MM.1S (cell line): ENCODE results near the gene ARMC8.
A peak's percentile ranks its signal among the peaks of the same experiment; 100 is the strongest.

Experiments
- DNase-seq: peaks from one replicate; pipeline ENCODE4 v3.0.0-alpha.2; 2015
- H2AFZ ChIP-seq: fragments of 300-600 bp; sonication (generic); 2 replicates; pipeline ENCODE4 v1.6.0; 2016; ENCODE audit warnings: antibody characterized with exemption, low read length
- H3F3A ChIP-seq: fragments of 300-600 bp; sonication (generic); 2 replicates; pipeline ENCODE4 v1.6.1; 2016; ENCODE audit warnings: mild to moderate bottlenecking, antibody characterized with exemption, low read length, moderate library complexity, mixed read lengths; ENCODE audit not compliant: insufficient read depth
- H3K27ac ChIP-seq: fragments of 300-600 bp; sonication (generic); 2 replicates; pipeline ENCODE4 v1.5.1; 2016; ENCODE audit warnings: mild to moderate bottlenecking, low read length
- H3K27me3 ChIP-seq: fragments of 300-600 bp; sonication (generic); replicated peaks from 2 replicates; pipeline ENCODE4 v1.6.0; 2016; ENCODE audit warnings: low read length; ENCODE audit not compliant: insufficient read depth
- H3K36me3 ChIP-seq: fragments of 300-600 bp; sonication (generic); replicated peaks from 2 replicates; pipeline ENCODE4 v1.6.1; 2016; ENCODE audit warnings: mild to moderate bottlenecking, low read length, mixed read lengths; ENCODE audit not compliant: insufficient read depth
- H3K4me1 ChIP-seq: fragments of 300-600 bp; sonication (generic); 2 replicates; pipeline ENCODE4 v1.6.1; 2016; ENCODE audit warnings: low read length, mixed read lengths
- H3K4me2 ChIP-seq: fragments of 300-600 bp; sonication (generic); 2 replicates; pipeline ENCODE4 v1.6.0; 2016; ENCODE audit warnings: low read depth, low read length
- H3K4me3 ChIP-seq: fragments of 300-600 bp; sonication (generic); 2 replicates; pipeline ENCODE4 v1.5.1; 2016; ENCODE audit warnings: low read length, mixed read lengths
- H3K79me2 ChIP-seq: fragments of 300-600 bp; sonication (generic); 2 replicates; pipeline ENCODE4 v1.6.1; 2016; ENCODE audit warnings: mixed run types, low read length, mixed read lengths
- H3K9ac ChIP-seq: fragments of 300-600 bp; sonication (generic); 2 replicates; pipeline ENCODE4 v1.6.1; 2016; ENCODE audit warnings: low read length, mixed read lengths
- H3K9me2 ChIP-seq: fragments of 300-600 bp; sonication (generic); replicated peaks from 2 replicates; pipeline ENCODE4 v1.6.1; 2016; ENCODE audit warnings: mild to moderate bottlenecking, low read length, mixed read lengths; ENCODE audit not compliant: insufficient read depth
- H3K9me3 ChIP-seq: fragments of 300-600 bp; sonication (generic); replicated peaks from 2 replicates; pipeline ENCODE4 v1.6.1; 2016; ENCODE audit warnings: mild to moderate bottlenecking, low read length, mixed read lengths; ENCODE audit not compliant: insufficient read depth
- H4K20me1 ChIP-seq: fragments of 300-600 bp; sonication (generic); 2 replicates; pipeline ENCODE4 v1.6.1; 2016; ENCODE audit warnings: mild to moderate bottlenecking, low read length, moderate library complexity, mixed read lengths; ENCODE audit not compliant: insufficient read depth
- EZH2 ChIP-seq: fragments of 300-600 bp; sonication (generic); optimal IDR thresholded peaks from 2 replicates; pipeline ENCODE3; 2017; ENCODE audit warnings: low read depth, mild to moderate bottlenecking, antibody characterized with exemption, low read length, mixed read lengths
- EZH2phosphoT487 ChIP-seq: fragments of 300-600 bp; sonication (generic); IDR thresholded peaks from 2 replicates; pipeline ENCODE4 v1.6.1; 2018; ENCODE audit warnings: antibody characterized with exemption, low read length
- TF ChIP-seq, protein P1 (sequence below): fragments of 300-600 bp; sonication (generic); IDR thresholded peaks from 2 replicates; pipeline ENCODE4 v1.5.1; 2016; ENCODE audit warnings: antibody characterized with exemption, low read length, mixed read lengths

The ARMC8 gene

DNA sequence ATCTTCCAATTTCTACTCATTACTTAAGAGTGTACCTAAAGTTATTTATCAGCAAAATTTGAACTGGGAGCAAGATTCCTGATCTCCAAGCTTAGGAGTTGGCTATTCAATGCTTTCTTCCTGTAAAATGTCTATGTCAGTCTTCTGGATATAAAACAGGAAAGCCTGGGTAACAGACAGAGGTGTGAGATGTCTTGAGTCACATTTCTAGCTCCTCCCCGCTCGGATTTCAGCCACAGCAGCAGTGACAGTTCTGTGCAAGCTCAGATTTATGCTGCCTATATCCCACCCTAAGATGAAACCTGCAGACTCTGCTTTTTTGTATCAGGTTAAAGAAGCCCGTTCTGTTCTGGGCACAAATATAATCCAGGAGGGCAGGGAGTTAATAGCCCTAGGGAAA, 2.1 kb upstream of the ARMC8 start:
- H2AFZ ChIP-seq = no peak overlapping the region
- H3K36me3 ChIP-seq = peaks cover 2% of the 10 kb centered on the region; the same call in 1 of the 2 replicates
- no peaks in the 10 kb centered on the region for H3K9me3 ChIP-seq
- no peak overlapping the region for H3K4me2 ChIP-seq
- no peak overlapping the region for H3K27ac ChIP-seq
- no peak for TF ChIP-seq EZH2phosphoT487
- TF ChIP-seq EZH2 = no peak
- TF ChIP-seq, protein P1, sequence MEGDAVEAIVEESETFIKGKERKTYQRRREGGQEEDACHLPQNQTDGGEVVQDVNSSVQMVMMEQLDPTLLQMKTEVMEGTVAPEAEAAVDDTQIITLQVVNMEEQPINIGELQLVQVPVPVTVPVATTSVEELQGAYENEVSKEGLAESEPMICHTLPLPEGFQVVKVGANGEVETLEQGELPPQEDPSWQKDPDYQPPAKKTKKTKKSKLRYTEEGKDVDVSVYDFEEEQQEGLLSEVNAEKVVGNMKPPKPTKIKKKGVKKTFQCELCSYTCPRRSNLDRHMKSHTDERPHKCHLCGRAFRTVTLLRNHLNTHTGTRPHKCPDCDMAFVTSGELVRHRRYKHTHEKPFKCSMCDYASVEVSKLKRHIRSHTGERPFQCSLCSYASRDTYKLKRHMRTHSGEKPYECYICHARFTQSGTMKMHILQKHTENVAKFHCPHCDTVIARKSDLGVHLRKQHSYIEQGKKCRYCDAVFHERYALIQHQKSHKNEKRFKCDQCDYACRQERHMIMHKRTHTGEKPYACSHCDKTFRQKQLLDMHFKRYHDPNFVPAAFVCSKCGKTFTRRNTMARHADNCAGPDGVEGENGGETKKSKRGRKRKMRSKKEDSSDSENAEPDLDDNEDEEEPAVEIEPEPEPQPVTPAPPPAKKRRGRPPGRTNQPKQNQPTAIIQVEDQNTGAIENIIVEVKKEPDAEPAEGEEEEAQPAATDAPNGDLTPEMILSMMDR = no peak
- H3K4me1 ChIP-seq = peaks cover 19% of the 10 kb centered on the region
- no peak overlapping the region for H3K4me3 ChIP-seq
- H4K20me1 ChIP-seq = no peaks in the 10 kb centered on the region
- DNase-seq = no peak
- H3K79me2 ChIP-seq = peaks cover 28% of the 10 kb centered on the region
- H3K9me2 ChIP-seq = no peaks in the 10 kb centered on the region
- 0 out of 2 replicates have a peak, but pooled peaks cover 5% of the 10 kb centered on the region for H3K27me3 ChIP-seq
- peaks cover 5% of the 10 kb centered on the region; the same call in 1 of the 2 replicates for H3F3A ChIP-seq
- H3K9ac ChIP-seq = no peak overlapping the region

DNA sequence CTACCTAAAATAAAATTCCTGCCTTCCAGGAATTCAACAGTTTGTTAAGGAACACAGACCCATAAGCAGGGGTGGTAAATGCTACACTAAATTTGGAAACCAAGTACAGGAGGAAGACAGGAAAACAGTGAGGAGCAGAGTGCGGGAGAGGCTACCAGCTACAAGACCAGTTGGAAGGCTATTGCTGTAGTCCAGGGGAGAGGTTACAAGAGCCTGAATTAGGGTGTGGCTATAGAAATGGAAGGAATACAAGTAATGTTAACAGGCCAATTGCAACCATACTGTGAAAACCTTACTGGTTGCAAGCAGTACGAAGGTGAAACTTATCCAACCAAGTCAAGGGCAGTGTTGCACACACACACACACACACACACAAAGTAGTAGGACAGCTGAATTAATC, 880 bp upstream of the ARMC8 start:
- Histone ChIP-seq H3K4me1 (peaks cover 19% of the 10 kb centered on the region), H3K4me2 (peak overlapping the region; percentile 52), H3F3A (peaks cover 5% of the 10 kb centered on the region; the same call in 1 of the 2 replicates), H3K9ac (no peak overlapping the region), H3K79me2 (peaks cover 40% of the 10 kb centered on the region), H3K9me2 (no peaks in the 10 kb centered on the region), H3K36me3 (peaks cover 2% of the 10 kb centered on the region; the same call in 1 of the 2 replicates), H3K9me3 (no peaks in the 10 kb centered on the region), H3K4me3 (peak overlapping the region; percentile 95), H3K27ac (no peak overlapping the region), H3K27me3 (0 out of 2 replicates have a peak, but pooled peaks cover 5% of the 10 kb centered on the region), H2AFZ (peak overlapping the region; percentile 97), H4K20me1 (no peaks in the 10 kb centered on the region)
- DNase-seq = no peak
- no peak for TF ChIP-seq EZH2
- TF ChIP-seq, protein P1 = no peak
- no peak for TF ChIP-seq EZH2phosphoT487

DNA sequence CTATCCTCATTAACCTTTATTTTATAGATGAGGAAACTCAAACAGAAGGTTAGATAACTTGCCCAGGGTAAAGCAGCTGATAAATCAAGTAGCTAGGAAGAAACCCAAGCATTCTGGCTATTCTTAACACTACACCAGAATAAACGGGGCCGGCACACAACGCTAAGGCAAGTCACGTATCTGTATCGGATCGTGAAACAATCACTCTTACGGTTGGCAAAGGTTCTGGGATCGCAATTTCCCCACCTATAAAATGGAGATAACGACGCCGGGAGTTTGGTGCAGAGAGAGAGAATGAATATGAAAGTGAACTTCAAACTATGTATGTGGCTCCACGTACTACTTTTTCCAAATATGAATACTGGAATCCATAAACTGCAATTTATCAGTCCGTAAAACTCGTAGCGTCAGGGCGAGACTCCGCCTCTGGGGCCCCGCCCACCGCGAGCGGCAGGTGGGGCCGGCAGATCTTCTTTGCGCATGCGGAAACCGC, 252 bp upstream of the ARMC8 start:
- peaks cover 46% of the 10 kb centered on the region for H3K79me2 ChIP-seq
- H3K9me2 ChIP-seq = no peaks in the 10 kb centered on the region
- no peaks in the 10 kb centered on the region for H3K9me3 ChIP-seq
- H3F3A ChIP-seq = peaks cover 5% of the 10 kb centered on the region; the same call in 1 of the 2 replicates
- peak overlapping the region; percentile 52 for H3K4me2 ChIP-seq
- peaks cover 2% of the 10 kb centered on the region; the same call in 1 of the 2 replicates for H3K36me3 ChIP-seq
- H3K27me3 ChIP-seq = 0 out of 2 replicates have a peak, but pooled peaks cover 5% of the 10 kb centered on the region
- peak overlapping the region; percentile 95 for H3K4me3 ChIP-seq
- peak overlapping the region; percentile 82; the same call in 1 of the 2 replicates for H3K27ac ChIP-seq
- H3K9ac ChIP-seq = peak overlapping the region; percentile 97
- no peak for TF ChIP-seq EZH2phosphoT487
- TF ChIP-seq EZH2 = no peak
- TF ChIP-seq, protein P1 = no peak
- H4K20me1 ChIP-seq = no peaks in the 10 kb centered on the region
- H3K4me1 ChIP-seq = peaks cover 19% of the 10 kb centered on the region
- H2AFZ ChIP-seq = peak overlapping the region; percentile 97
- peak; percentile 92 for DNase-seq
